HepG2 (cell line): ENCODE data around the gene RBCK1. TPM values are rescaled to one million over a fixed set of nuclear protein-coding genes. Genes with fewer than 3 reads are reported as not detected.

Source experiments
- CAMTA2 ChIP-seq: sonication (generic); formaldehyde crosslinking; IDR thresholded peaks from 2 replicates; pipeline ENCODE4 v1.4.0; 2020; ENCODE audit warnings: mild to moderate bottlenecking, missing genetic modification reagents, borderline replicate concordance
- CCDC6 ChIP-seq: sonication (generic); formaldehyde crosslinking; IDR thresholded peaks from 2 replicates; pipeline ENCODE4 v1.8.1; 2022; ENCODE audit warnings: mild to moderate bottlenecking, missing genetic modification reagents, moderate library complexity
- CREM ChIP-seq, 2 experiments: sonication (generic) in 1 of 2; formaldehyde crosslinking in 1 of 2; IDR thresholded peaks; 2 replicates each; pipeline versions ENCODE4 v1.4.0 to v1.6.1; 2016 to 2020; ENCODE audit warnings: antibody characterized with exemption in 1 of 2, mild to moderate bottlenecking in 1 of 2, missing genetic modification reagents in 1 of 2
- ESRRA ChIP-seq: sonication (generic); formaldehyde crosslinking; IDR thresholded peaks from 2 replicates; pipeline ENCODE4 v1.5.1; 2020; ENCODE audit warnings: mild to moderate bottlenecking, low read depth, missing genetic modification reagents
- HDAC1 ChIP-seq: sonication (generic); formaldehyde crosslinking; IDR thresholded peaks from 2 replicates; pipeline ENCODE4 v1.5.1; 2020; ENCODE audit warnings: mild to moderate bottlenecking, missing genetic modification reagents
- MBNL3 ChIP-seq: fragments of 250-450 bp; sonication (Bioruptor Pico); conservative IDR thresholded peaks from 2 replicates; pipeline ENCODE4 v1.8.0; 2022; ENCODE audit warnings: mild to moderate bottlenecking, inconsistent platforms
- NFATC3 ChIP-seq: sonication (generic); formaldehyde crosslinking; IDR thresholded peaks from 2 replicates; pipeline ENCODE4 v1.5.1; 2020; ENCODE audit warnings: mild to moderate bottlenecking, missing genetic modification reagents
- NFIB ChIP-seq: sonication (generic); formaldehyde crosslinking; IDR thresholded peaks from 2 replicates; pipeline ENCODE4 v1.9.0; 2021; ENCODE audit warnings: missing genetic modification reagents, mild to moderate bottlenecking, borderline replicate concordance
- PRMT3 ChIP-seq: sonication (generic); formaldehyde crosslinking; IDR thresholded peaks from 2 replicates; pipeline ENCODE4 v1.8.1; 2022; ENCODE audit warnings: low read depth, mild to moderate bottlenecking, moderate library complexity, missing genetic modification reagents, borderline replicate concordance
- PTBP1 ChIP-seq: fragments of 200-400 bp; formaldehyde crosslinking; IDR thresholded peaks from 2 replicates; pipeline ENCODE4 v1.6.1; 2018; ENCODE audit warnings: low read length, low read depth; ENCODE audit not compliant: poor library complexity, severe bottlenecking
- ZNF235 ChIP-seq: sonication (generic); formaldehyde crosslinking; IDR thresholded peaks from 2 replicates; pipeline ENCODE4 v1.8.1; 2023; ENCODE audit warnings: mild to moderate bottlenecking, missing genetic modification reagents, borderline replicate concordance
- ZNF460 ChIP-seq: sonication (generic); formaldehyde crosslinking; IDR thresholded peaks from 2 replicates; pipeline ENCODE4 v1.5.1; 2020; ENCODE audit warnings: missing genetic modification reagents, mild to moderate bottlenecking, borderline replicate concordance
- ZNF850 ChIP-seq: sonication (generic); formaldehyde crosslinking; conservative IDR thresholded peaks from 2 replicates; pipeline ENCODE4 v1.9.0; 2021; ENCODE audit warnings: mild to moderate bottlenecking, missing genetic modification reagents
- polyA plus RNA-seq, 8 experiments: library from polyadenylated mRNA; depleted of rRNA in 3 of 8; stranded (reverse) in 7 of 8; unstranded in 1 of 8; fragments of >200 nt; fragmentation: Illumina TruSeq in 4 of 8; extraction: Trizol in 4 of 8; gene quantifications; 2 replicates each; pipeline versions ENCODE4 v1.2.1 to v1.2.3, GENCODE V29; 2011 to 2016; ENCODE audit warnings: low read depth in 4 of 8, missing spikeins in 1 of 8, mixed read lengths in 1 of 8; ENCODE audit not compliant: insufficient read depth in 1 of 8
- total RNA-seq, 5 experiments: library from RNA; depleted of rRNA; stranded (reverse); fragments of >200 nt; fragmentation: Illumina TruSeq; extraction: Trizol; gene quantifications; 2 replicates each; pipeline ENCODE4 v1.2.3, GENCODE V29; 2016; ENCODE audit warnings: low read depth in 1 of 5
- TF ChIP-seq, protein P1 (sequence below): sonication (generic); formaldehyde crosslinking; IDR thresholded peaks from 2 replicates; pipeline ENCODE4 v1.5.0; 2020; ENCODE audit warnings: mild to moderate bottlenecking, missing genetic modification reagents
- TF ChIP-seq, protein P2 (sequence below), 2 experiments: fragments of 450-650 bp in 1 of 2; sonication (generic) in 1 of 2; formaldehyde crosslinking; IDR thresholded peaks; 2 replicates each; pipeline versions ENCODE4 v1.5.0 to v1.8.0; 2020 to 2022; ENCODE audit warnings: mild to moderate bottlenecking in 1 of 2, missing genetic modification reagents in 1 of 2
- TF ChIP-seq, protein P3 (sequence below): sonication (generic); formaldehyde crosslinking; IDR thresholded peaks from 2 replicates; pipeline ENCODE4 v1.4.0; 2020; ENCODE audit warnings: missing genetic modification reagents
- TF ChIP-seq, protein P4 (sequence below): sonication (generic); formaldehyde crosslinking; IDR thresholded peaks from 2 replicates; pipeline ENCODE4 v1.4.0; 2020; ENCODE audit warnings: missing genetic modification reagents, low read depth, mild to moderate bottlenecking, borderline replicate concordance
- TF ChIP-seq, protein P5 (sequence below): sonication (generic); formaldehyde crosslinking; IDR thresholded peaks from 2 replicates; pipeline ENCODE4 v1.4.0; 2020; ENCODE audit warnings: missing genetic modification reagents, borderline replicate concordance

The RBCK1 gene
- total and polyA plus RNA-seq, 2 of the 13 experiments (the other 11 are each of a cell fraction or from before 2014, with no cell fraction given): 149 to 215 TPM

DNA sequence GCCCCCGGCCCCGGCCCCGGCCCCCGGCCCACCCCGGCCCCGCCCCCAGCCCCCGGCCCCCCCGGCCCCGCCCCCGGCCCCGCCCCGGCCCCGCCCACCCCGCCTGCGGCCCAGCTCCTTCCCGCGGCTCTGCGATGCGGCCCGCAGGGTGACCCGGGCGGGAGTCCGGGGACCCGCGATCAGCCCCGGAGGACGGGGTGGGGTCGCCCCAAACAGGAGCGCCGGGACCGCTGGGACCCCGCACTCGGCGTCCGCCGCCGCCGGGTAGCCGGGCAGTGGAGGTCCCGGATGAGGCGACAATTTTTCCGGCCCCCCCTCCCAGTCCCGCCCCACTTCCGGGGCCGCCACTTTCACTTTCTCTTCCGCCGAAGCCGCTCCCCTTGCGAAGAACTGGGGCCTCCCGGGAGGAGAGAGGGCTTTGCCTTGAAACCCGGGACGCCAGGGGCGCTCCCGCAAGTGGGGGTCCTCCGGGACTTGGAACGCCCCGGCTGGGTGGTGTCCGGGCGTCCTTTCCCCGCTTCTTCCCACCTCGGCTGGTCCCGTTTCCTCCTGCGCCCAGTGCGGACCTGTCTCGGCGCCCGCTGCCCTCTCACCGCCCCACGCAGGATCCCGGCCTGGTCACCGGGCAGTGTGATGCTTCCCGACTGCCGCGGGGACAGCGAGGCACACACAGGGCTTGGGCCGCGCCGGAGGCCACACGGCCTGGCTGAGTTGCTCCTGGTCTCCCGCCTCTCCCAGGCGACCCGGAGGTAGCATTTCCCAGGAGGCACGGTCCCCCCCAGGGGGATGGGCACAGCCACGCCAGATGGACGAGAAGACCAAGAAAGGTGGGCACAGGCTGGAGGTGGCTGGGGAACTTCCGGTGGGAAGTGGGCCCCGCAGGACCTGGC, at the start of gene RBCK1 (continued):
- TF ChIP-seq, protein P1, sequence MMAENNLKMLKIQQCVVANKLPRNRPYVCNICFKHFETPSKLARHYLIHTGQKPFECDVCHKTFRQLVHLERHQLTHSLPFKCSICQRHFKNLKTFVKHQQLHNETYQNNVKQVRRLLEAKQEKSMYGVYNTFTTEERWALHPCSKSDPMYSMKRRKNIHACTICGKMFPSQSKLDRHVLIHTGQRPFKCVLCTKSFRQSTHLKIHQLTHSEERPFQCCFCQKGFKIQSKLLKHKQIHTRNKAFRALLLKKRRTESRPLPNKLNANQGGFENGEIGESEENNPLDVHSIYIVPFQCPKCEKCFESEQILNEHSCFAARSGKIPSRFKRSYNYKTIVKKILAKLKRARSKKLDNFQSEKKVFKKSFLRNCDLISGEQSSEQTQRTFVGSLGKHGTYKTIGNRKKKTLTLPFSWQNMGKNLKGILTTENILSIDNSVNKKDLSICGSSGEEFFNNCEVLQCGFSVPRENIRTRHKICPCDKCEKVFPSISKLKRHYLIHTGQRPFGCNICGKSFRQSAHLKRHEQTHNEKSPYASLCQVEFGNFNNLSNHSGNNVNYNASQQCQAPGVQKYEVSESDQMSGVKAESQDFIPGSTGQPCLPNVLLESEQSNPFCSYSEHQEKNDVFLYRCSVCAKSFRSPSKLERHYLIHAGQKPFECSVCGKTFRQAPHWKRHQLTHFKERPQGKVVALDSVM: peak; percentile 50; the same call in 1 of the 2 replicates
- TF ChIP-seq NFATC3 (CRISPR knock-in tag) (peak; percentile 96; the same call in 1 of the 2 replicates), ZNF460 (CRISPR knock-in tag) (no peak; the same call in 1 of the 2 replicates), CREM (IDR thresholded peaks at IDR 0.05) (peak; percentile 27; the same call in 1 of the 2 replicates), CREM (CRISPR knock-in tag; IDR thresholded peaks at IDR 0.05) (no peak), ESRRA (no peak; the same call in 1 of the 2 replicates), MBNL3 (no peak), PTBP1 (peak; percentile 85), HDAC1 (peak; percentile 83), PRMT3 (CRISPR knock-in tag) (no peak), ZNF235 (CRISPR knock-in tag) (peak; percentile 94), CAMTA2 (CRISPR knock-in tag) (peak; percentile 98), CCDC6 (CRISPR knock-in tag) (no peak; the same call in 1 of the 2 replicates), ZNF850 (CRISPR knock-in tag) (no peak), NFIB (no peak)
- TF ChIP-seq, protein P2, sequence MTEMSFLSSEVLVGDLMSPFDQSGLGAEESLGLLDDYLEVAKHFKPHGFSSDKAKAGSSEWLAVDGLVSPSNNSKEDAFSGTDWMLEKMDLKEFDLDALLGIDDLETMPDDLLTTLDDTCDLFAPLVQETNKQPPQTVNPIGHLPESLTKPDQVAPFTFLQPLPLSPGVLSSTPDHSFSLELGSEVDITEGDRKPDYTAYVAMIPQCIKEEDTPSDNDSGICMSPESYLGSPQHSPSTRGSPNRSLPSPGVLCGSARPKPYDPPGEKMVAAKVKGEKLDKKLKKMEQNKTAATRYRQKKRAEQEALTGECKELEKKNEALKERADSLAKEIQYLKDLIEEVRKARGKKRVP (CRISPR knock-in tag; IDR thresholded peaks at IDR 0.05): peak in 1 of 2 experiments; percentile 62; a peak in 1 of 4 replicates
- TF ChIP-seq, protein P3, sequence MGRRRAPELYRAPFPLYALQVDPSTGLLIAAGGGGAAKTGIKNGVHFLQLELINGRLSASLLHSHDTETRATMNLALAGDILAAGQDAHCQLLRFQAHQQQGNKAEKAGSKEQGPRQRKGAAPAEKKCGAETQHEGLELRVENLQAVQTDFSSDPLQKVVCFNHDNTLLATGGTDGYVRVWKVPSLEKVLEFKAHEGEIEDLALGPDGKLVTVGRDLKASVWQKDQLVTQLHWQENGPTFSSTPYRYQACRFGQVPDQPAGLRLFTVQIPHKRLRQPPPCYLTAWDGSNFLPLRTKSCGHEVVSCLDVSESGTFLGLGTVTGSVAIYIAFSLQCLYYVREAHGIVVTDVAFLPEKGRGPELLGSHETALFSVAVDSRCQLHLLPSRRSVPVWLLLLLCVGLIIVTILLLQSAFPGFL (CRISPR knock-in tag): peak; percentile 88; the same call in 1 of the 2 replicates
- TF ChIP-seq, protein P4, sequence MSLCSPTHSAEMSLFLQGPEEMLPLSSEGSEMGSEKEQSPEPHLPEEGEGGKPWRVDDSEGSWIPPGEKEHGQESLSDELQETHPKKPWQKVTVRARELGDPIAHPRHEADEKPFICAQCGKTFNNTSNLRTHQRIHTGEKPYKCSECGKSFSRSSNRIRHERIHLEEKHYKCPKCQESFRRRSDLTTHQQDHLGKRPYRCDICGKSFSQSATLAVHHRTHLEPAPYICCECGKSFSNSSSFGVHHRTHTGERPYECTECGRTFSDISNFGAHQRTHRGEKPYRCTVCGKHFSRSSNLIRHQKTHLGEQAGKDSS (CRISPR knock-in tag): no peak
- TF ChIP-seq, protein P5, sequence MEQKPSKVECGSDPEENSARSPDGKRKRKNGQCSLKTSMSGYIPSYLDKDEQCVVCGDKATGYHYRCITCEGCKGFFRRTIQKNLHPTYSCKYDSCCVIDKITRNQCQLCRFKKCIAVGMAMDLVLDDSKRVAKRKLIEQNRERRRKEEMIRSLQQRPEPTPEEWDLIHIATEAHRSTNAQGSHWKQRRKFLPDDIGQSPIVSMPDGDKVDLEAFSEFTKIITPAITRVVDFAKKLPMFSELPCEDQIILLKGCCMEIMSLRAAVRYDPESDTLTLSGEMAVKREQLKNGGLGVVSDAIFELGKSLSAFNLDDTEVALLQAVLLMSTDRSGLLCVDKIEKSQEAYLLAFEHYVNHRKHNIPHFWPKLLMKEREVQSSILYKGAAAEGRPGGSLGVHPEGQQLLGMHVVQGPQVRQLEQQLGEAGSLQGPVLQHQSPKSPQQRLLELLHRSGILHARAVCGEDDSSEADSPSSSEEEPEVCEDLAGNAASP (CRISPR knock-in tag): peak; percentile 42; the same call in 1 of the 2 replicates
